SU-DHL-6 (cell line): Measurements from ENCODE around the gene CFAP251.

Experiments used
- H2AFZ ChIP-seq: fragments of 200-600 bp; sonication (generic); 2 replicates; pipeline ENCODE4 v1.6.1; 2014; ENCODE audit warnings: low read depth, mild to moderate bottlenecking, moderate library complexity, mixed read lengths, antibody characterized with exemption, low read length; ENCODE audit not compliant: severe bottlenecking
- H3F3A ChIP-seq: fragments of 200-600 bp; shearing (Covaris generic); 2 replicates; pipeline ENCODE4 v1.6.0; 2016; ENCODE audit warnings: antibody characterized with exemption, mild to moderate bottlenecking; ENCODE audit not compliant: insufficient read depth
- H3K27ac ChIP-seq: fragments of 200-600 bp; sonication (generic); 2 replicates; pipeline ENCODE4 v1.5.1; 2016; ENCODE audit warnings: low read depth, mild to moderate bottlenecking, low read length, moderate library complexity, mixed read lengths
- H3K27me3 ChIP-seq: fragments of 200-600 bp; sonication (generic), shearing (Covaris generic); 2 replicates; pipeline ENCODE4 v1.6.0; 2014; ENCODE audit warnings: mild to moderate bottlenecking, low read length
- H3K36me3 ChIP-seq: fragments of 200-600 bp; sonication (generic); 2 replicates; pipeline ENCODE4 v1.6.1; 2014; ENCODE audit warnings: mild to moderate bottlenecking, low read length, mixed read lengths
- H3K4me2 ChIP-seq: fragments of 300-600, 200-600 bp; shearing (Covaris generic), sonication (generic); 2 replicates; pipeline ENCODE4 v1.6.0; 2014; ENCODE audit warnings: low read length, low read depth, mild to moderate bottlenecking; ENCODE audit not compliant: poor library complexity, severe bottlenecking
- H3K4me3 ChIP-seq: fragments of 200-600 bp; sonication (generic); 2 replicates; pipeline ENCODE4 v1.5.1; 2014; ENCODE audit warnings: antibody characterized with exemption, low read length, mild to moderate bottlenecking, mixed read lengths; ENCODE audit not compliant: insufficient read depth, poor library complexity, severe bottlenecking
- H3K79me2 ChIP-seq: fragments of 200-600 bp; sonication (generic); 2 replicates; pipeline ENCODE4 v1.6.1; 2014; ENCODE audit warnings: mild to moderate bottlenecking, low read length, moderate library complexity; ENCODE audit not compliant: insufficient read depth
- H3K9ac ChIP-seq: fragments of 200-600 bp; sonication (generic); 2 replicates; pipeline ENCODE4 v1.7.0; 2014; ENCODE audit warnings: mild to moderate bottlenecking, low read length
- H3K9me2 ChIP-seq: fragments of 200-600 bp; sonication (generic); replicated peaks from 2 replicates; pipeline ENCODE4 v1.6.1; 2014; ENCODE audit warnings: low read length; ENCODE audit not compliant: insufficient read depth
- H3K9me3 ChIP-seq: fragments of 200-600 bp; sonication (generic); 2 replicates; pipeline ENCODE4 v1.6.1; 2014; ENCODE audit warnings: low read length, mixed read lengths; ENCODE audit not compliant: insufficient read depth
- H4K20me1 ChIP-seq: fragments of 200-600 bp; sonication (generic); 2 replicates; pipeline ENCODE4 v1.6.1; 2014; ENCODE audit warnings: low read depth, mild to moderate bottlenecking, antibody characterized with exemption, low read length, moderate library complexity, mixed read lengths
- EZH2phosphoT487 ChIP-seq: fragments of 200-600 bp; sonication (generic), shearing (Covaris generic); conservative IDR thresholded peaks from 2 replicates; pipeline ENCODE4 v1.6.1; 2018; ENCODE audit warnings: mild to moderate bottlenecking, antibody characterized with exemption, low read length, moderate library complexity, mixed read lengths
- TF ChIP-seq, protein P1 (sequence below): fragments of 200-600 bp; sonication (generic); IDR thresholded peaks from one replicate; pipeline ENCODE4 v1.5.1; 2017; ENCODE audit warnings: antibody characterized with exemption, mild to moderate bottlenecking, low read length, moderate library complexity; ENCODE audit not compliant: insufficient read depth, poor library complexity, severe bottlenecking

Gene CFAP251

DNA sequence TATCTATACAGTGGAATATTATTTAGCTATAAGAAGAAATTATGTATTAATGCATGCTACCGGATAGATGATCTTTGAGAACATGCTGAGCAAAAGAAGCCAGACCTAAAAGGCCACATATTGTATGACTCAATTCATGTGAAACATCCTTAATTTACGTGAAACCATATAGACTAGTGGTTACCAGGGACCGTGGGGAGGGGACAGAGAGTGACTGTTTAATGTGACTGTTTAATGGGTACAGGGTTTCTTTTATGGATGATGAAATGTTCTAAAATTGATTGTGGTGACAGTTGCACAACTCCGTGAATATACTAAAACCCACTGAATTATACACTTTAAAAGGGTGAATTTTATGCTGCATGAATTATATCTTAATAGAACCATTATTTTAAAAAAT, 94.7 kb downstream of the CFAP251 start:
- Histone ChIP-seq H3K9me2 (no peaks in the 10 kb centered on the region), H3K36me3 (peaks cover 3% of the 10 kb centered on the region; the same call in 1 of the 2 replicates), H3F3A (peaks cover 72% of the 10 kb centered on the region), H3K9me3 (peaks cover 7% of the 10 kb centered on the region; the same call in 1 of the 2 replicates), H3K27ac (peak overlapping the region; percentile 100), H3K9ac (peak overlapping the region; percentile 62), H3K27me3 (no peaks in the 10 kb centered on the region), H4K20me1 (no peaks in the 10 kb centered on the region), H2AFZ (no peak overlapping the region), H3K4me2 (peak overlapping the region; percentile 68), H3K79me2 (peaks cover 30% of the 10 kb centered on the region), H3K4me3 (peak overlapping the region; percentile 36)
- TF ChIP-seq, protein P1, sequence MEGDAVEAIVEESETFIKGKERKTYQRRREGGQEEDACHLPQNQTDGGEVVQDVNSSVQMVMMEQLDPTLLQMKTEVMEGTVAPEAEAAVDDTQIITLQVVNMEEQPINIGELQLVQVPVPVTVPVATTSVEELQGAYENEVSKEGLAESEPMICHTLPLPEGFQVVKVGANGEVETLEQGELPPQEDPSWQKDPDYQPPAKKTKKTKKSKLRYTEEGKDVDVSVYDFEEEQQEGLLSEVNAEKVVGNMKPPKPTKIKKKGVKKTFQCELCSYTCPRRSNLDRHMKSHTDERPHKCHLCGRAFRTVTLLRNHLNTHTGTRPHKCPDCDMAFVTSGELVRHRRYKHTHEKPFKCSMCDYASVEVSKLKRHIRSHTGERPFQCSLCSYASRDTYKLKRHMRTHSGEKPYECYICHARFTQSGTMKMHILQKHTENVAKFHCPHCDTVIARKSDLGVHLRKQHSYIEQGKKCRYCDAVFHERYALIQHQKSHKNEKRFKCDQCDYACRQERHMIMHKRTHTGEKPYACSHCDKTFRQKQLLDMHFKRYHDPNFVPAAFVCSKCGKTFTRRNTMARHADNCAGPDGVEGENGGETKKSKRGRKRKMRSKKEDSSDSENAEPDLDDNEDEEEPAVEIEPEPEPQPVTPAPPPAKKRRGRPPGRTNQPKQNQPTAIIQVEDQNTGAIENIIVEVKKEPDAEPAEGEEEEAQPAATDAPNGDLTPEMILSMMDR: no peak
- no peak for TF ChIP-seq EZH2phosphoT487

DNA sequence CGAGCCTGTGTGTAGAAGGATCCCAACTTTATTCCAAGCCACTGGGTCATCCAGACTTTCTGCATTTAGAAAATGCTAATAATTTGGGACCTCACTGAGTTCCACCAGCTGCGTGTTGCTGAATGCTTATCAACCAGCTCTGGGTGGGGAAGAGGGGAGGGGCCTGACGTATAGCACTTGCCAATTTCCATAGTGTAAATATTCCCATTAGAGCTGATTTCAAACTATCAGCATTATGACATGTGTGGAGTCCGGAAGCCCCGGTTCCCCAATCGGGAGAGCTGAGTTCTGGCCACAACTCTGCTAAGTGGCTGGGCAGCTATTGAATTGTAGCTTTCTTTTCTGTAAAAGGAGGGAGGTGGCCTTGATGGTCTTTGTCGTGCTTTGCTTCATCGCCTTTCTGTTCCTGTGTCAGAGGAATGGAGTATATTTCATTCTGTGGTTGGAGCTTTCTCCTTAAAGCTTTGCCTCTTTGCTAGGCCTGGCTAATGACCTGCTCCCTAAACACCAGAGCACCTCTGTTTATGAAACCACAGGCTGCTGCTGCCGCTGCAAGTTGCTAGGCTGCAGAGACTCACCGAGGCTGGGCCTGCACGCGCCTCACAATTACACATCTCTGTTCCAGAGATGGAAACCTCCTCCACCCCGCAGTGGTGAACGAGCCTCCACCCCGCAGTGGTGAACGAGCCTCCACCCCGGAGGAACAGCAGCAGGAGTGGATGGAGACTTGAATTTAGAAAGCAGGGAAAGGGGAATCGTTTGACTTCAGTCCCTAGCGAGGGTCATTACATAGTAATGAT, 95.6 kb downstream of the CFAP251 start:
- Histone ChIP-seq H3K27ac (peak overlapping the region; percentile 100), H3K9me3 (peaks cover 16% of the 10 kb centered on the region; the same call in 1 of the 2 replicates), H3F3A (peaks cover 73% of the 10 kb centered on the region), H3K9me2 (no peaks in the 10 kb centered on the region), H3K9ac (peak overlapping the region; percentile 62), H3K36me3 (peaks cover 9% of the 10 kb centered on the region; the same call in 1 of the 2 replicates), H3K27me3 (no peaks in the 10 kb centered on the region), H2AFZ (no peak overlapping the region), H3K4me2 (peak overlapping the region; percentile 68), H4K20me1 (no peaks in the 10 kb centered on the region), H3K79me2 (peaks cover 39% of the 10 kb centered on the region), H3K4me3 (peak overlapping the region; percentile 36)
- TF ChIP-seq, protein P1: no peak
- no peak for TF ChIP-seq EZH2phosphoT487

DNA sequence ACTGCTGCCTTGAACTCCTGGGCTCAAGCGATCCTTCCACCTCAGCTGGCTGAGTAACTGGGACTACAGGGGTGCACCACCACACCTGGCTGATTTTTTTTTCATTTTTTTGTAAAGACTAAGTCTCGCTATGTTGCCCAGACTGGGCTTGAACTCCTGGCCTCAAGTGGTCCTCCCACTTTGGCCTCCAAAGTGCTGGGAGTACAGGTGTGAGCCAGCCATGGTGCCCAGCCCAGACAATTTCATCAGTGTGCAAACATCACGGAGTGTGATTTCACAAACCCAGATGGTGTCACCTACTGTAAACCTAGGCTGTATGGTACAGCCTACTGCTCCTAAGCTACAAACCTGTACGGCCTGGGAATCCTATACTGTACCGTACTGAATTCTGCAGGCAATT, 96.4 kb downstream of the CFAP251 start:
- peak overlapping the region; percentile 62 for H3K9ac ChIP-seq
- H3K9me2 ChIP-seq: no peaks in the 10 kb centered on the region
- TF ChIP-seq, protein P1: no peak
- no peak for TF ChIP-seq EZH2phosphoT487
- H4K20me1 ChIP-seq: no peaks in the 10 kb centered on the region
- no peak overlapping the region for H2AFZ ChIP-seq
- peak overlapping the region; percentile 100 for H3K27ac ChIP-seq
- H3K4me2 ChIP-seq: peak overlapping the region; percentile 68
- H3K9me3 ChIP-seq: peaks cover 23% of the 10 kb centered on the region; the same call in 1 of the 2 replicates
- no peak overlapping the region for H3K4me3 ChIP-seq
- H3K27me3 ChIP-seq: no peaks in the 10 kb centered on the region
- H3K36me3 ChIP-seq: peaks cover 12% of the 10 kb centered on the region
- H3F3A ChIP-seq: peaks cover 77% of the 10 kb centered on the region
- H3K79me2 ChIP-seq: peaks cover 46% of the 10 kb centered on the region
